Erythroblast (primary cell): Measurements from ENCODE around the gene TUT7.
"Not testable (repeated sequence)": the region's sequence is repeated elsewhere in the genome, so short reads cannot be mapped to it uniquely, and the experiment has no call there.

Experiments
- DNase-seq, 2 experiments: peaks; one replicate each; lab custom pipeline; 2025; lab: John Stamatoyannopoulos, UW
- GATA1 ChIP-seq: IDR thresholded peaks from 2 replicates; pipeline ENCODE4 v1.6.1; 2011; ENCODE audit warnings: low read depth, mild to moderate bottlenecking, control low read depth, low read length, moderate library complexity
- POLR2A ChIP-seq: IDR thresholded peaks from 2 replicates; pipeline ENCODE4 v1.6.1; 2011; ENCODE audit warnings: mild to moderate bottlenecking, low read length

Gene TUT7

GRCh38 chr9:86301686-86302085 lies 52.5 kb downstream of the TUT7 start:
- TF ChIP-seq POLR2A: no peak
- no peak for TF ChIP-seq GATA1
- peak in 1 of 2 experiments; percentile 48 for DNase-seq

GRCh38 chr9:86300701-86301100 lies 53.5 kb downstream of the TUT7 start:
- no peak for DNase-seq
- TF ChIP-seq POLR2A: no peak
- no peak for TF ChIP-seq GATA1

- no peak for TF ChIP-seq POLR2A
- TF ChIP-seq GATA1: no peak
- DNase-seq: no peak
Measured at GRCh38 chr9:86298873-86299272, 55.3 kb downstream of the TUT7 start.

- DNase-seq: not testable (repeated sequence)
Measured at GRCh38 chr9:86290341-86290740, 63.9 kb downstream of the TUT7 start.

- DNase-seq: no peak
- TF ChIP-seq POLR2A (no peak), GATA1 (no peak)
Measured at GRCh38 chr9:86288499-86289198, 65.6 kb downstream of the TUT7 start.

- TF ChIP-seq GATA1: no peak
- no peak for TF ChIP-seq POLR2A
- peak; percentile 66 to 77 for DNase-seq
Measured at GRCh38 chr9:86287013-86287412, 67.2 kb downstream of the TUT7 start.

GRCh38 chr9:86286278-86286677 lies 67.9 kb downstream of the TUT7 start:
- TF ChIP-seq POLR2A (no peak), GATA1 (peak; percentile 37)
- DNase-seq: peak; percentile 89 to 95

- peak; percentile 89 to 90 for DNase-seq
- no peak for TF ChIP-seq GATA1
- TF ChIP-seq POLR2A: peak; percentile 46
Measured at GRCh38 chr9:86285261-86285660, 68.9 kb downstream of the TUT7 start.

- no peak for TF ChIP-seq POLR2A
- no peak for TF ChIP-seq GATA1
- peak; percentile 92 to 95 for DNase-seq
Measured at GRCh38 chr9:86282979-86283535, 71.2 kb downstream of the TUT7 start.

- TF ChIP-seq POLR2A (peak; percentile 93), GATA1 (no peak)
- DNase-seq: peak; percentile 97 to 98
Measured at GRCh38 chr9:86282077-86282978, 71.9 kb downstream of the TUT7 start, which contains the start of gene ISCA1. Gene ISCA1 (minus strand): TSS chr9:86282538. CDS start chr9:86282458, 80 bp downstream.

- TF ChIP-seq GATA1 (no peak), POLR2A (no peak)
- peak in 1 of 2 experiments; percentile 78 for DNase-seq
Measured at GRCh38 chr9:86281593-86282076, 72.6 kb downstream of the TUT7 start.

- no peak for DNase-seq
- no peak for TF ChIP-seq POLR2A
- no peak for TF ChIP-seq GATA1
Measured at GRCh38 chr9:86280580-86280979, 73.6 kb downstream of the TUT7 start.

- TF ChIP-seq GATA1 (no peak), POLR2A (no peak)
- DNase-seq: peak; percentile 32 to 48
Measured at GRCh38 chr9:86279839-86280238, 74.4 kb downstream of the TUT7 start.

GRCh38 chr9:86277072-86277471 lies 77.1 kb downstream of the TUT7 start:
- DNase-seq: no peak
- no peak for TF ChIP-seq GATA1

GRCh38 chr9:86275962-86276361 lies 78.2 kb downstream of the TUT7 start:
- no peak for TF ChIP-seq GATA1
- no peak for TF ChIP-seq POLR2A
- peak; percentile 28 to 35 for DNase-seq
